ENCODE data around the gene L3MBTL4.

L3MBTL4 gene

DNA sequence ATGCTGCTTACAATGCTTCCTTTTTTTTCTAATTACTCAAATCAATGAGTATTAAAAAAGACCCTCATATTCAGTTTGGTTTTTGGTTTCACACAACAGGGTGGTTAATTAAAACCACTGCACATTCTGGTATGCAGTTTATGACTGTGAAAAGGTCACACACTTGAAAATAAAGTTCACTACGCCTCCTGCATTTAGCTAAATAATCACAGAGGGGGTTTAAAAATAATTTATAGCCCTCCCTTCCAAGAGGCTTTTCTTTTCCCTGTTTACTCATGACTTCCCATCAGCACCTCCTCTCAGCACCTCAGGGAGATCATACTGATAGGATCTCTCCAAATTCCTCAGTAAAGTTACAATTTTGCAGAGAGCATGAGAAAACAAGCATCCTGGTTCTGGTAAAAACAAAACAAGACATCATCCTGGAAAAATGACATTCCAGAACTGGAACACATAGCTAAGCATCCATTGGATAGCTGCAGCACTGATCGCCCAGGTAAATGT, 389.9 kb downstream of the L3MBTL4 start:
- DNase-seq (ENCODE audit: low spot score in 2 of 2) (no peak), ATAC-seq (ENCODE audit: low read depth) (no peak)
- Mint-ChIP-seq H3K27ac (no peak overlapping the region), H3K4me3 (no peak overlapping the region), H3K9me3 (peaks cover 2% of the 10 kb centered on the region), H3K4me1 (peaks cover 2% of the 10 kb centered on the region), H3K27me3 (no peaks in the 10 kb centered on the region), H3K36me3 (no peaks in the 10 kb centered on the region)

- H3K4me3 Mint-ChIP-seq: no peak overlapping the region
- DNase-seq (ENCODE audit: low spot score in 2 of 2) (no peak), ATAC-seq (ENCODE audit: low read depth) (no peak)
- H3K36me3 Mint-ChIP-seq: no peaks in the 10 kb centered on the region
- H3K4me1 Mint-ChIP-seq: peaks cover 2% of the 10 kb centered on the region
- peaks cover 2% of the 10 kb centered on the region for H3K9me3 Mint-ChIP-seq
- no peak overlapping the region for H3K27ac Mint-ChIP-seq
- no peaks in the 10 kb centered on the region for H3K27me3 Mint-ChIP-seq
Observed at GRCh38 chr18:6023551-6023950, 391.2 kb downstream of the L3MBTL4 start.

DNA sequence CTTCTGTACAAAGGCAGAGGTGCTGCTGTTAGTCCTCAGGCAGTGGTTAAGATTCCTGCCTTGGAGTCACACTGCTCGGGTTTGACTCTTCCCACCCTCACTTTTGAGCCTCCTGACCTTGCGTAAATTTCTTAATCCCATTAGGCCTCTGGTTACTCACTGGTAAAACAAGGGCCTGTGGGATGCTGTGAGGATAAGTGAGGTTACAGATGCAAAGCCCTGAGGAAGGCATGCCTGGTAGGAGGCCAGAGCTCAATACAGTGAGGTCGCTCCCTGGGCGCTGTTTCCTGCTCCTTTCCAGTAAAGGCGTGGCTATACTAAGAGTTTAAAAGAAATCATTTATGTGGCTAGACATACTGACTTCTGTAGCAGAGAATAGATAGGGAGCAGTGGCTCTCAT, 391.9 kb downstream of the L3MBTL4 start:
- no peak for ATAC-seq (ENCODE audit: low read depth)
- Mint-ChIP-seq H3K9me3 (peaks cover 2% of the 10 kb centered on the region), H3K27ac (no peak overlapping the region), H3K27me3 (no peaks in the 10 kb centered on the region), H3K4me3 (no peak overlapping the region), H3K4me1 (peaks cover 2% of the 10 kb centered on the region), H3K36me3 (no peaks in the 10 kb centered on the region)
- DNase-seq (ENCODE audit: low spot score in 2 of 2): no peak

DNA sequence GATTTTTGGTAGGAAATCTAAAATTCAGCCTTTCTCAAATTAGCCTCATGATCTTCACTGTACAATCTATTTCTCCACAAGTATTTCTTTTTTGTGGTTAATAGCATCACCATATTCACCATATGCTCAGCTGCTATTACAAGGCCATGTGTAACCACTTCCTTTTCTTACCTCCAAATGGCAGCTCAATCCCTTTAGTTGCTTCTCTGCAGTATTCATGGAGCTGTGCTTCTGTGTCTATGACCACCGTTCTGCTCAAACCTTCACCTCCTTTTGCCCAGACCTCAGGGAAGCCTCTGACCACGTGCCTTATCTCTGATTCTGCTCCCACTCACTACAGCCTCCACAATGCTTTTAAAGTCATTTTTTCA, 392.7 kb downstream of the L3MBTL4 start:
- no peaks in the 10 kb centered on the region for H3K9me3 Mint-ChIP-seq
- DNase-seq (ENCODE audit: low spot score in 2 of 2) (no peak), ATAC-seq (ENCODE audit: low read depth) (no peak)
- H3K27ac Mint-ChIP-seq: no peak overlapping the region
- H3K36me3 Mint-ChIP-seq: no peaks in the 10 kb centered on the region
- peaks cover 2% of the 10 kb centered on the region for H3K4me1 Mint-ChIP-seq
- H3K4me3 Mint-ChIP-seq: no peak overlapping the region
- H3K27me3 Mint-ChIP-seq: no peaks in the 10 kb centered on the region

DNA sequence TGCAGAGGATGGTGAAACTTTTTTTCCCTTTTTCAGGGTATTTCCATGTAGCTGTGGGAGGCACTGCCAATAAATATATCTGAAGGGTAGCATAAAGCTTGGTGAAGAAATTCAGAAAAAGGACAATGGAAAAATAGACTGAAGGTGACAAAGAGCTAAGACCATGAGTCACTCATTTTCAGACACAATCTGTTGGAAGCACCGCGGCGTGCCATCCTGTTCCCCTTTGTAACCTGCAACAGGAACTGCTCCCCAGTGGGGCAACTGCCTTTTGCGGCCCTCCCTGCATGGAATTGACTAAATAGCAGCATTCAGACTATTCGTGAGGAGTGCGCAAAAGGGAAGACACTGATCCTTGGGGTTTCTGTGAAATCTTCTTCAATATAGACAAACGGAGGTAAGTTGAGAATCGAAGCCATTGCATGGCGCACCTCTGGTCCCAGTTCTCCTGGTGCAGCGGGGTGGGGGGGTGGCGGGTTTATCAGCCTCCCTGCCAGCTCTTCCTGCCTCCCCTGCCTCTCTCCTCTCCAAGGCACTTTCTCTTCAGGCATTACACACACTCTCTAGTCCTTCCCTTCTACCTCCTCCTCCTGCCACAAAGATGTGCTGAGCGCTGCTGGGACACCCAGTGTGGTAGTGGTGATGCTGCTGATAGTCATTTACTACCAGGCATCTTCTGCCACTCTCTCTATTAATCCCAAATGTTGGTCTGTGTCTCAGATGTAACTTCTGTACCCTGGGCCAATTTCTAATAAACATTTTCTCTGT, 393.2 kb downstream of the L3MBTL4 start:
- H3K27ac Mint-ChIP-seq: no peak overlapping the region
- H3K9me3 Mint-ChIP-seq: no peaks in the 10 kb centered on the region

GRCh38 chr18:6018671-6019070, 396.0 kb downstream of the L3MBTL4 start:
- no peaks in the 10 kb centered on the region for H3K36me3 Mint-ChIP-seq
- H3K4me3 Mint-ChIP-seq: no peak overlapping the region
- H3K4me1 Mint-ChIP-seq: peaks cover 2% of the 10 kb centered on the region
- ATAC-seq (ENCODE audit: low read depth) (no peak), DNase-seq (ENCODE audit: low spot score in 2 of 2) (no peak)
- no peak overlapping the region for H3K27ac Mint-ChIP-seq
- no peaks in the 10 kb centered on the region for H3K9me3 Mint-ChIP-seq
- no peaks in the 10 kb centered on the region for H3K27me3 Mint-ChIP-seq

More for the DNA sequence above, 393.2 kb downstream of the L3MBTL4 start:
- DNase-seq (ENCODE audit: low spot score in 2 of 2) (no peak), ATAC-seq (ENCODE audit: low read depth) (no peak)
- Mint-ChIP-seq H3K27me3 (no peaks in the 10 kb centered on the region), H3K36me3 (no peaks in the 10 kb centered on the region), H3K4me1 (peaks cover 2% of the 10 kb centered on the region), H3K4me3 (no peak overlapping the region)

DNA sequence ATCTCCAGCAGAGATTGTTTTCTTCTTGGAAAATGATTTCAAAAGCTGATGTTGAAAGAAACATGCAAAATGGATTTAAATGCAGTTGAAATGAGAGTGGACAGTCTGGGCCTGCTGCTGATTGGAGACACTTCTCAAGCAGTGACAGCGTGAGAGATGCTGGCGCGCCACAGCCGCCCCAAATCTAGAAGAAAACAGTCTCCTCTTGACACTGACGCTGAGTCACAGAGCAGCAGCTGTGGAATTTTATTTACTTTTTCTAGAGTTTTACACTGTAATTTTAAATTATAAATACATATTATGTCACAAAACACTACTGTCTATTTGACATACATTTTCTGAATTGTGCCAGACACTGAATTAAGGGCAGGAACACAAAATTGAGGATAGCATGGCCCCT, 397.5 kb downstream of the L3MBTL4 start:
- H3K27me3 Mint-ChIP-seq: no peaks in the 10 kb centered on the region
- ATAC-seq (ENCODE audit: low read depth) (no peak), DNase-seq (ENCODE audit: low spot score in 2 of 2) (no peak)
- no peak overlapping the region for H3K27ac Mint-ChIP-seq
- no peaks in the 10 kb centered on the region for H3K36me3 Mint-ChIP-seq
- no peak overlapping the region for H3K4me3 Mint-ChIP-seq
- H3K4me1 Mint-ChIP-seq: peaks cover under 1% of the 10 kb centered on the region
- no peaks in the 10 kb centered on the region for H3K9me3 Mint-ChIP-seq

DNA sequence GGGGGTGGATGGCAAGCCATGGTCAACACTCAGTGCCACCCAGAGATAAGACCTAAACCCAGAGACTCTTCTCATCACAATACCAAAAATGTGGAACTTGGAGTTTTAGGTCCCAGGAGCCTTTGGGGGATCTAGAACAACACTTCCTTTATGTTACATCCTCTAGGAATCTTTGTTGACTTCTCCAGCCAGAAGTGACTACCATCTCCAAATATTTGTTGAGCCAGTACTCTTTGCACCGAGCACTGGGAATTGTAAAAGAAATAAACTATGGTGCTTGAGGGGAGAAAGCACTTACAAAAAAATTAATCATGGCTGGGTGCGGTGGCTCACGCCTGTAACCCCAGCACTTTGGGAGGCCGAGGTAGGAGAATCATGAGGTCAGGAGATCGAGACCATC, 399.3 kb downstream of the L3MBTL4 start:
- no peak for ATAC-seq (ENCODE audit: low read depth)
- no peak for DNase-seq (ENCODE audit: low spot score in 2 of 2)
- no peak overlapping the region for H3K27ac Mint-ChIP-seq
- H3K4me3 Mint-ChIP-seq: no peak overlapping the region
- no peaks in the 10 kb centered on the region for H3K27me3 Mint-ChIP-seq
- H3K4me1 Mint-ChIP-seq: no peaks in the 10 kb centered on the region
- no peaks in the 10 kb centered on the region for H3K36me3 Mint-ChIP-seq
- no peaks in the 10 kb centered on the region for H3K9me3 Mint-ChIP-seq

DNA sequence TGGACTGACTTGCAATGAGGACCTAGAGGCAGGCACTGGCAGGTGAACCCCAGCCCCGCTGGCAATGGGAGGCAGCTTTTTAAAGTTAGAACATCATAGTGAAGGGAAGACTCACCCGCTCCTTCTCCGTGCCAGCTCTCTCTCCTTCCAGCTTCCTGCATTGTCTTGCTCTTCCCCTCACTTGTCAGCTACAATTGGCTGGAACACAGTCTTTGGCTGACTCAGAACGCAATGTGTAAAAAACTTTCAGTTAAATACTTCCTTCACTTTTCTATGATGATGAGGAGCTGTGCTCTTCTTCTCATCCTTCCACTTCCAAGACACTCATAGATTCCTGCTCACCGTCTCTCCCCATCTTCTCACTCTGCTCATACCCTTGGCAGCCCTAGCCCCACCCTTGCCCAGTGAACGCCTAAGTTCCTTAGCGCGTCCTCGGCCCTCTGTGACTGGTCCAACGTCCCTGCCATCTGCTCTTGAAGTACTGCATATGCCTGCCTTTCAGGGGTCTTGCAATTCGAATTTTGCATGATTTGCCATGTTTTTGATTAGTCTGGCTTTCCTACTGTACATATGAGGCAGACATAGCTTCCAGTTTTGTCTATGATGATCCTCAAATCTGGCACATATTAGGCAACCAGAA, 401.4 kb downstream of the L3MBTL4 start:
- Mint-ChIP-seq H3K27me3 (no peaks in the 10 kb centered on the region), H3K27ac (no peak overlapping the region), H3K4me1 (no peaks in the 10 kb centered on the region), H3K36me3 (no peaks in the 10 kb centered on the region), H3K4me3 (no peak overlapping the region), H3K9me3 (no peaks in the 10 kb centered on the region)
- DNase-seq (ENCODE audit: low spot score in 2 of 2): no peak
- no peak for ATAC-seq (ENCODE audit: low read depth)

DNA sequence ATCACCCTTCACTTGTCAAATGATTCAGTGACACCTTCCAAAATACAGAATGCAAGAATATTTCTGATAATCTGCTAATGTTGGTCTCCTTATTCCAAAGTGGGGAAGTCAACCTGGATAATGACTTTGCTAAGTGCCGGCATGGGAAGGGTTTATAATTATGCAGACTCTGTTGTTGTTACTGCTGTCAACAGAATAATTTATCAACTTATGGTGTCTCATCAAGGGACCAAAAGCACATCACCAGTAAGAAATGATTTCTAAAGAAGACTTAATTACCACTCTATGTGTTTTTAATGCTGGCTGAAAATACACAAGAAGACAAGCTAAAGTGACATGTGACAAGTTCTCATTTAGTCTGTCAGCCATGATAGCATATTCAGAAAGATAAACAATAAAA, 403.8 kb downstream of the L3MBTL4 start:
- Mint-ChIP-seq H3K27ac (no peak overlapping the region), H3K36me3 (no peaks in the 10 kb centered on the region), H3K9me3 (no peaks in the 10 kb centered on the region), H3K4me1 (no peaks in the 10 kb centered on the region), H3K4me3 (no peak overlapping the region), H3K27me3 (no peaks in the 10 kb centered on the region)
- ATAC-seq (ENCODE audit: low read depth) (no peak), DNase-seq (ENCODE audit: low spot score in 2 of 2) (no peak)

DNA sequence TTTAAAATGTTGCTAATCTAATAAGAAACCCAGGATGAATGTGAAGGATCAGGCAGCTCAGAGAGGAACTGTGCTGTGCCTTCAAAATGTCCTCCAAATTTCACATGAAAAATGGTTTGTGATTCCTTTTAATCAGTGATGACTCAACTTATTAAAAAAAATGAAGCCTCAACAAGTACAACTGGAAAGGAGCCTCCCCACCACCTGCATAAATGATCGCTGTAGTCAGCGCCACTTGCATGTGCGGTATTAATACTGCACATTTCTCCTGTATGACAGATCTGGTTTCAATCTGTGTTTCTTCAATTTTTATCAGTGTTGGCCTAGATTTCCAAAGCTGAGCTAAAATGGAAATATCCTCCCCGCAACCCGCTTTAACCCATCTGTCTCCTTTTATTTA, 404.4 kb downstream of the L3MBTL4 start:
- Mint-ChIP-seq H3K4me1 (no peaks in the 10 kb centered on the region), H3K27ac (no peak overlapping the region), H3K9me3 (peaks cover 1% of the 10 kb centered on the region), H3K27me3 (no peaks in the 10 kb centered on the region), H3K36me3 (no peaks in the 10 kb centered on the region), H3K4me3 (no peak overlapping the region)
- DNase-seq (ENCODE audit: low spot score in 2 of 2): no peak
- no peak for ATAC-seq (ENCODE audit: low read depth)

- Mint-ChIP-seq H3K36me3 (no peaks in the 10 kb centered on the region), H3K4me3 (no peak overlapping the region), H3K4me1 (no peaks in the 10 kb centered on the region), H3K27me3 (no peaks in the 10 kb centered on the region), H3K9me3 (peaks cover 1% of the 10 kb centered on the region), H3K27ac (no peak overlapping the region)
- ATAC-seq (ENCODE audit: low read depth): no peak
- DNase-seq (ENCODE audit: low spot score in 2 of 2): no peak
Observed at GRCh38 chr18:6009756-6010155, 405.0 kb downstream of the L3MBTL4 start.

GRCh38 chr18:6004683-6005082, 410.0 kb downstream of the L3MBTL4 start:
- ATAC-seq (ENCODE audit: low read depth): no peak
- Mint-ChIP-seq H3K4me1 (peaks cover 2% of the 10 kb centered on the region), H3K4me3 (no peak overlapping the region), H3K27me3 (peaks cover 2% of the 10 kb centered on the region), H3K27ac (no peak overlapping the region), H3K9me3 (peaks cover 5% of the 10 kb centered on the region), H3K36me3 (peaks cover 6% of the 10 kb centered on the region)
- no peak for DNase-seq (ENCODE audit: low spot score in 2 of 2)

- Mint-ChIP-seq H3K4me1 (peaks cover 2% of the 10 kb centered on the region), H3K27ac (no peak overlapping the region), H3K4me3 (no peak overlapping the region), H3K27me3 (peaks cover 2% of the 10 kb centered on the region), H3K36me3 (peaks cover 6% of the 10 kb centered on the region), H3K9me3 (peaks cover 5% of the 10 kb centered on the region)
- DNase-seq (ENCODE audit: low spot score in 2 of 2) (no peak), ATAC-seq (ENCODE audit: low read depth) (no peak)
Observed at GRCh38 chr18:6004119-6004518, 410.6 kb downstream of the L3MBTL4 start.

DNA sequence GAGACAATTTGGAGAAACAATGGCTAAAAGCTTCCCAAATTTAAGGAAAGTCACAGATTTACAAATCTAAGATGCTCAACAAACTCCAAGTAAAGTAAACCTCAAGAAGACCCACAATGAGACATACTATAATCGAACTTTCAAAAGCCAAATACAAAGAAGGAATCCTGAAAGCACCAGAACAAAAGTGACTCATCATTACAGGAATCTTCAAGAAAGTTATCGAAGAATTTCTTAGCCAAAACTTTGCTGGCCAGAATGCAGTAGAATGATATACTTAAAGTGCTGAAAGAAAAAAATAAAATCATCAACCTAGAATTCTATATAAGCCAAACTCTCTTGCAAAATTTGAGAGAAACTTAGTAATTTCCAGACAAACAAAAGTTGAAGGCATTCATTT, 412.8 kb downstream of the L3MBTL4 start:
- Mint-ChIP-seq H3K27me3 (peaks cover 2% of the 10 kb centered on the region), H3K27ac (no peak overlapping the region), H3K9me3 (peaks cover 5% of the 10 kb centered on the region), H3K4me1 (peaks cover 2% of the 10 kb centered on the region), H3K4me3 (no peak overlapping the region), H3K36me3 (peaks cover 6% of the 10 kb centered on the region)
- ATAC-seq (ENCODE audit: low read depth): no peak
- DNase-seq (ENCODE audit: low spot score in 2 of 2): no peak
